C1 segment of cervical spinal cord (tissue), 14 donors: ENCODE results near the gene GPC3.
"Not testable (repeated sequence)": the region's sequence is repeated elsewhere in the genome, so short reads cannot be mapped to it uniquely, and the experiment has no call there.

ENCODE experiments used
- DNase-seq, 14 donors: peaks; one replicate each; lab custom pipeline; 2025; lab: John Stamatoyannopoulos, UW

Gene GPC3

DNA sequence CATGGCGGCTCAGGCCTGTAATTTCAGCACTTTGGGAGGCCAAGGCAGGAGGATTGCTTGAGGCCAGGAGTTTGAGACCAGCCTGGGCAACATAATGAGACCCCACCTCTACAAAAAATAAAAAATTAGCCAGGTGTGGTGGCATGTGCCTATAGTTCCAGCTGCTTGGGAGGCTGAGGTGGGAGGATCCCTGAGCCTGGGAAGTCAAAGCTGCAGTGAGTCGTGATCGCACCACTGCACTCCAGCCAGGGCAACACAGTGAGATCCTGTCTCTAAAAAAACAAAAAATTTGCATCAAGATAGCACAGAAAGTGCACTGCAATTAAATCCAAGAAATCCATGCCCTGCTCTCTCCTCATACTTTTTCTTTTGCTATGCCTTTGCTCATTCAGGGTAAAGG, 458.6 kb downstream of the GPC3 start:
- DNase-seq, result not testable (repeated sequence)

DNA sequence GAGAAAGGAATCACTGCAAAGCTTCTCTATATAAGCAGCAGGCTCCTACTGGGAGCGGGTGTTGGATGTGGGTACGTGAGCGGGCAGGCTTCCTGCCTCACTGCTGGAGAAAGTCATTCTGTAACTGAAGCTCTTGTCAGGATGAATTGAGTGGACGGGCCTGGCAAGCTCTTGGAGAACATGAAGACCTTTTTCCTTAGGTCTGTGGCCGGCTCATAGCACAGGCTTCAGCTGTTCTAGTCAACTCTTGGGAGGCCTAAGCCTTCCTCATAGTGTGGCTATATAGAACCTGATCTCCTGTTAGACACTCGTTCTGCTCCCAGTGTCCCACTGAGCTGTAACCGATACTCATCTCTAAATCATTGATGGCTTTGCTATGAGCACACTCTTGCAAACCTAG, 461.9 kb downstream of the GPC3 start:
- DNase-seq, result no peak

DNA sequence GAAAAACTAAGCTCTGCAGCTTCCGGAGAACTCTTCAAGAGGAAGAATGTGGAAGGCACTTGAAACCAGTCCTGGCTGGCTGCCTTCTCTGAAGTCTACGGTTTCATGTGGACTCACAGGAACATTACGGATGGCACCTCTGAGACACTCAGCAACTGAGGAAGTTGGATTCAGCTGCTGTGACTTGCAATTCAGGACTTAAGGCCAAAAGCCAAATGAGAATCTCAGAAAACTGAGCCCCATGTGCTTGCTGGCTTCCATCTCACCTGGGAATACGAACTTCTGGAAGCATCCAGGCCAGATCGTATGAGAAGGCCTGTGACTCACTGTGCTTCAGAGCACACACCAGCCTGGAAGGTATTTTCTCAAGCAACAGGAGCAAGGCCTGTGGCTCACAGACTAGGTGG, 462.3 kb downstream of the GPC3 start:
- DNase-seq, result no peak

DNA sequence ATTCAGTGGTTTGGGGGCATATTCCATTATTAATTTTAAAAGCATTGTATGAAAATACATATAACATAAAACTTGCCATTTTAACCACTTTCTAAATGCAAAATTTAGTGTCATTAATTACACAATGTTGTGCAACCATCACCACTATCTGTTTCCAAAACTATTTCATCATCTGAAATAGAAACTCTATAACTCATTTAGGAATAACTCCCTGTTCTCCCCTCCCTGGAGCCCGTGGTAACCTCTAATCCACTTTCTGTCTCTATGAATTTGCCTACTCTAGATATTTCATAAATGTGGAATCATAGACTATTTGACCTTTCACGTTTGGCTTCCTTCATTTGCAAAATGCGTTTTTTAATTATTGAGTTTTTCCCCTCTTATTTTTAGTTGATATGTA, 468.7 kb downstream of the GPC3 start:
- no peak for DNase-seq

DNA sequence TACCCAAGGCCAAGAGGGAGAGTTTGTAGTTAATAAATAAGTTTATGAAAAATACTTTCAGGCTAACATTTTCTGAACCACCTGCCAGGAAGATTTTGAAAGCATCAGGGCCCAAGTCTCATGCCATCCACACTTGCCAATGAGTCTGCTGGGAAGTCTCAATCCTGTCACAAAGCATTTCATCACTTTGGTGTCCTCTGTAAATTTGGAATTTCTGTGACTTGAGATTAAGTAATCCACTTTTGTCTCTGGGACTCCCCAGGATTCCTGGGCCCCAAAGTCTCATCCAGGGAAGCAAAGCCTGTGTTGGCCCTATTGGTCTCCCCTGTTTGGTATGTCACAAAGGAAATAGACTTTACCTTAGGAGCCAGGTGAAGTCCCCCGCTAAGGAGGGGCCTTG, 470.9 kb downstream of the GPC3 start:
- DNase-seq, result no peak

DNA sequence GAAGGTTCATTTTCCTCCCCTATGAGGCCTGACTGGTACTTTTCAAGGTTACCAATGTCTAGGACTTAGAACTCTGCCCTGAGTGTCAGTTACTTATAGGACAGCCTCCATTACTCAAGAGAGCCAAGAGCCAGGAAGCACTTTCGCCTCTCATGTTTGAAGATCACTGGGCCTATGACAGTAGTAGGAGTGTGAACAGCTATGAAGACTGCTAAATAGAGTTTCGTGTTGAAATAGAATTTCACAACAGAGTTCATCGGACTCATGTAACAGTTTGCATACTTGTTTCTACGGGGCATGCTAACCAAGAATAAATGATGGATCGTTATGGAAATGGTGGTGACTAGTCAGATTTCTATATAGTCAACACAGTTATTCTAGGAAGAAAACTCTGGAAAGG, 472.3 kb downstream of the GPC3 start:
- no peak for DNase-seq

DNA sequence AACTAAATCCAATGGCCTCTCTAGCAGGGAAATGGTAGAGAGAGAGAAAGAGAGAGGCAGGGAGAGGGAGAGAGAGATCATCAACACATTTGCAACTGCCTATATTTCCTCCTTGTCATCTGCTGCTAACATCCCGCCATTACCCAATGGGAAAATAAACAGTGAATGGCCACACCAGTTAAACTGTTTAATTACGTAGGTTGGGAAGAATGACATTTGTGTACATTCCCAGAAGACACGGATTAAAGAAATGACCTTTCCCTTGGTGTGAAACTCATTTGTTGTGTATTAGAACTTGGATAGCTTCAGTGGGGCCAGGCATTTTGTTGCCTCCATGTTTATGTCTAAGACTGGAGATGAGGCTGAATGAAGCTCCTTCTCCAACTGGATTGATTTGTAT, 474.4 kb downstream of the GPC3 start:
- no peak for DNase-seq

DNA sequence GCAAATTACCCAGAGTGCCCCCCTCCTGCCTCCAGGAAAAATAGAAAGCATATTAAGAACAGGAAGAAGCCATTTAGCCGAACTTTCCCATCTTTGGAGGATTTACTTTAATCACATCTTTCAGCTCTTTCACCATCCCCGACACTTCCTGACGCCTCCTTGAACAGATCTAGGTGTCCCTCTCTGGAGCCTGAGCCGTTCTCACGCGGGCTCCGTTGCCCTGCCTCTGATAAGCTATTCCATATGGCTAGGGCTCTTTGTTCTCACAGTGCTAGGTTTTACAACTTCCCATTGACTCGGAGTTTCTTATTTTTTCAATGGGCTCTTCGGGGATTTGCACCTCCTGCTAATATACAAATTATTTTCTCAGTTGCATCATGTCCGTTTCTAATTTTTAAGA, 488.0 kb downstream of the GPC3 start:
- no peak for DNase-seq

DNA sequence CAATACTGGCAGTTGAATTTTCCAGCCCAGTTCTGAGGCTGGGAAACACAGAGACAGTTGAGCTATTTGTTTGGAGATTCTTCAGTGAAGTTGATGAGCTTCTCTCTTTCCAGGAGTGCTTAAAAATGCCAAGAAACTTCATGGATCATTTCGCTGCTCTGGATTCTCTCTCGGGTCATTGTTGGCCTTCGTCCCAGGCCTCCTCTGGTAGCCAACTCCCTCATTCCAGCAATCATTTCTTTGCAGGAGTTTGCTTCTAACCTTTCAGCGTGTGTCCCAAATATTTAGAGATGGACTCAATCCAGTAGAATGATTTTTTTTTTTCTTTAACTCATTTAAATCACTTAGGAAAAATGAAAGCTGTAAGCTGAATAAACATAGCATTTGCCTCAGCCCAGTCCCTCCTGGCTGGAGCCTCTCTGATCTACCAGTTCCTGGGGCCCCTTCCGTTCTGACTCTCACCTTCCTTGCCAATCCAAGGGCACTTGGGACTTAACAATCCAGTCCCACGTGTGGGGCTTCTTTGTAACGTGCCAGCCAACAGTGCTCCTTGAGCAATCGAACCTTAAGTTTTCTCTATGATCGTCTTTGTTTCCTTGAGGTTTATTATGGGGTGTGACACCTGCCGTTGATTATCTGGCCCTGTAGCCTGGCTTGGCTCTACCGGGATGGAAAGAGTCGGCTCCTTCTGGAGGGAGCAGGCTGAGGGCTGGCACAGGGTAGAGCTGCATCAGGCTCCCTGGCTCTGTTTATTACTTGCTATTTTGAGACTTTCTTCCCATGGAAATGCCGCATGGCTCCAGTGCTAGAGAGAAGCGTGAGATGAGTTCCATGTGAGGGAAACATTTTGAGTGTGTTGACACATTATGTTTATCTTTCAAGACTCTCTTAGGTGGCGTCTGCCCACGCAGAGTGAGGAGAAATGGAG, 489.7 kb downstream of the GPC3 start:
- DNase-seq, result peak in 6 of 14 donors; percentile 4 to 27 (median 16)

DNA sequence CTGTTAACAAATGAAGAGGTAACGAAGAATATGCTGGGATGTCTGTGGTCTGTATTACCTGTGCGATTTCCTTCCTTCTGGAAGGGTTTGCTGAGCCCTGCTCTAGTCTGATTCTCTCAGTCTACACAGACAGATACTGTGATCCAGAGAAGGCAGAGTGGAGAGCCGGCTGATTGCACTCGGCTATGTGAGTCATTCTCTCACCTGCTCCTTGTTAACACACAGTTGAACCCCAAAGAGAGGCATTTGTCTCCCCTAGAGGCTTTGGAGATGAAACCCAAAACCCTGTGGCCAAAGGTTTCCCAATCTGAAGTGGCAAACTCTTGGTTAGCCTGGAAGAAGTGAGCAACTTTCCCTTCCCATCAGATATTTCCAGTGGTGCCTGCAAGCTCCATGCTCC, 492.0 kb downstream of the GPC3 start:
- DNase-seq, result no peak

DNA sequence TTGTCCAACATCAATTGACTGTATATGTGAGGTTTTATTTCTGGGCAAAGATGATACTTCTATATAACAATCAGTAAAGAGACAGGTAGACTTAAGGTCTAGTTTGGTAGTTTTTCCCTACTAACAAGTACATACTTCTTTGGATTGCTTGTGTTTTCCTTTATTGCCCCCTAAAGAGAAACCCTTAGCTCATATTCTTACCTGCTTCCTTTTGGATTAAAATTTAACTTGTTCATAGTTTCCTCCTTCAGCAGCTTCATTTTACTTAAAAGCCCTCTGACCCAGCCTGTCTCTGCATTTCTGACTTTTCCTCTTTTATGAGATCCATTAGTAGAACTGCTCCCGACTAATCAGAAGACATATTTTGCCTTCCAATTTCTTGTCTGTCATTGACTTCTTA, 494.4 kb downstream of the GPC3 start:
- DNase-seq, result no peak
